H1 (cell line): Measurements from ENCODE around the gene FBXL17. TPM values are rescaled to one million over a fixed set of nuclear protein-coding genes. Genes with fewer than 3 reads are reported as not detected.

Experiments used
- BCL11A ChIP-seq, 2 experiments: IDR thresholded peaks; one replicate each; pipeline ENCODE4 v1.6.1; 2011; ENCODE audit warnings: low read depth in 2 of 2, low read length in 2 of 2, mild to moderate bottlenecking in 2 of 2
- CBX5 ChIP-seq: fragments of 300-800, 300-1000 bp; sonication (generic); IDR thresholded peaks from 2 replicates; pipeline ENCODE4 v1.7.1; 2016; ENCODE audit warnings: antibody characterized with exemption, low read length, low read depth
- CHD1 ChIP-seq: IDR thresholded peaks from 2 replicates; pipeline ENCODE4 v1.6.1; 2012; ENCODE audit warnings: low read depth, low read length, improper control_type of control experiment
- GABPA ChIP-seq: IDR thresholded peaks from 2 replicates; pipeline ENCODE4 v1.6.1; 2011; ENCODE audit warnings: mild to moderate bottlenecking, low read length, moderate library complexity, borderline replicate concordance; ENCODE audit not compliant: insufficient read depth
- KDM4A ChIP-seq: IDR thresholded peaks from one replicate; pipeline ENCODE4 v1.7.1; 2012; ENCODE audit warnings: low read depth, mild to moderate bottlenecking, moderate library complexity, low read length, inconsistent platforms; ENCODE audit not compliant: severe bottlenecking
- NRF1 ChIP-seq: IDR thresholded peaks from 2 replicates; pipeline ENCODE4 v1.6.1; 2011; ENCODE audit warnings: mild to moderate bottlenecking, low read depth, low read length, improper control_type of control experiment
- PHF8 ChIP-seq: fragments of 200-600 bp; sonication (generic); conservative IDR thresholded peaks from 2 replicates; pipeline ENCODE4 v1.7.1; 2012; ENCODE audit warnings: low read depth, mild to moderate bottlenecking, inconsistent platforms, low read length, moderate library complexity
- SIN3A ChIP-seq, 2 experiments: IDR thresholded peaks in 1 of 2; conservative IDR thresholded peaks in 1 of 2; 2 replicates each; pipeline ENCODE4 v1.6.1; 2011 to 2012; ENCODE audit warnings: low read length in 2 of 2, improper control_type of control experiment in 1 of 2, low read depth in 1 of 2, mild to moderate bottlenecking in 1 of 2
- TEAD4 ChIP-seq: IDR thresholded peaks from 2 replicates; pipeline ENCODE4 v1.6.1; 2012; ENCODE audit warnings: low read depth, low read length, inconsistent platforms, mixed read lengths
- ZNF274 ChIP-seq: IDR thresholded peaks from 2 replicates; pipeline ENCODE4 v1.7.0; 2012; ENCODE audit warnings: low read length, borderline replicate concordance; ENCODE audit errors: extremely low read depth
- polyA plus RNA-seq, 7 experiments: library from polyadenylated mRNA; depleted of rRNA in 3 of 7; stranded (reverse) in 5 of 7; unstranded in 2 of 7; fragments of >200 nt in 5 of 7; fragments of 200-250 nt in 2 of 7; gene quantifications; 1 replicate in 5 of 7; 2 replicates in 1 of 7; 4 replicates in 1 of 7; pipeline versions ENCODE4 v1.2.1 to v1.2.3, GENCODE V29; 2011 to 2013; ENCODE audit warnings: missing spikeins in 2 of 7, mixed read lengths in 2 of 7
- total RNA-seq: library from RNA; stranded (reverse); fragmentation: NEBNext Ultra II Directional; extraction: Animal tissue kit (Norgen Biotek cat#: 25700); gene quantifications from 2 replicates; pipeline ENCODE4 v1.2.1, GENCODE V29; 2021

The FBXL17 gene
- total and polyA plus RNA-seq, 2 of the 8 experiments (the other 6 are each of a cell fraction or from before 2014, with no cell fraction given) = 0.35 to 4.3 TPM

DNA sequence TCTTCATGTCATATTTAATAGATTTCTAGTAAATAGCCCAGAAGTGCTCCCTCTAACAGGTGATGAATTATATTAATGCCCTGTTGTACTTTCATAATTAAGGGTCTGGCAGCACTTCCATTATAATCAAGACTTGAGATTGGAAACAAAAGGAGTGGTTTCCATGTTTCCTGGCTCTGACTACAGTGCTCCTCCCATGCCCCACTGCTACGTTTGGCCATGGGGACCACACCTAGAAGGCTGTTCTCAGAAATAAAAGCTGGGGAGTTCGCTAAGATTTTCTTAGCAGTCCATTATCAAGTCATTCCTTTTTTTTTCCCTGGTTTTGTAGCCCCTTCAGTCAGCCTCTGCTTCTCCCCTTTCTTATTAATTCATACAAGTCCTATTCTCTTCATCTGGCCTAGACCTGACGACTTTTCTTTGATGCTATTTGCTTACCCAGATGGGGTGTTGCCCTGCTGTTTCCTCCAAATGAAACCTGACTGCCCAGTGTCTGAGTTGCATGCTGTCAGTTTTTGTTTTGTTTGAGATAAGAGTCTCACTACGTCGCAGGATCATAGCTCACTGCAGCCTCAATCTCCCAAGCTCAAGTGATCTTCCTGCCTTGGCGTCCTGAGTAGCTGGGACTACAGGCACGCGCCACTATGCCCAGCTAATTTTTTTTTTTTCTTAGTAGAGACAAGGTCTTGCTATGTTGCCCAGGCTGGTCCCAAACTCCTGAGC lies 399.0 kb downstream of the FBXL17 start (continued):
- TF ChIP-seq BCL11A (IDR thresholded peaks at IDR 0.05; ENCODE audit: low read depth in 2 of 2, low read length in 2 of 2) (no peak), CHD1 (no peak), TEAD4 (no peak), NRF1 (no peak), GABPA (no peak), SIN3A (conservative IDR thresholded peaks at IDR 0.05 in 1 of 2, IDR thresholded peaks at IDR 0.05 in 1 of 2; ENCODE audit: low read depth in 1 of 2, low read length in 2 of 2) (no peak), KDM4A (no peak), CBX5 (no peak), ZNF274 (no peak), PHF8 (no peak)
- TF ChIP-seq, all 59 proteins: peak for 0
